HTR-8/SVneo (cell line): Measurements from ENCODE around the gene WNK4.
"Not testable (repeated sequence)": the region's sequence is repeated elsewhere in the genome, so short reads cannot be mapped to it uniquely, and the experiment has no call there.

Source experiments
- DNase-seq: peaks from one replicate; pipeline ENCODE4 v3.0.0; 2011; ENCODE audit warnings: low spot score, mixed read lengths; ENCODE audit not compliant: insufficient read length
- FAIRE-seq: peaks from 2 replicates; lab custom pipeline; 2011; peaks lifted over from hg19 to GRCh38; lab: Jason Lieb, UNC

WNK4 gene

DNA sequence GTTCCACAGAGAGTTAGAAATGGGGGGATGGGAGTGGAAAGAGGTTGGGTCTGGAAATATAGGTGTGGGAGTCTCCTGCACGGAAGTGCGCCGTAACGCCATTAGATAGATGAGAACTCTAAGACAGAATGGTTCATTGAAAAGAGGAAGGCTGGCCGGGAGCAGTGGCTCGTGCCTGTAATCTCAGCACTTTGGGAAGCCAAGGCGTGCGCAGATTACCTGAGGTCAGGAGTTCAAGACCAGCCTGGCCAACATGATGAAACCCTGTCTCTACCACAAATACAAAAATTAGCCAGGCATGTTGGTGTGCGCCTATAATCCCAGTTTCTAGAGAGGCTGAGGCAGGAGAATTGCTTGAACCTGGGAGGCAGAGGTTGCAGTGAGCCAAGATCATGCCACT lies 12.4 kb upstream of the WNK4 start:
- FAIRE-seq, DNase-seq: not testable (repeated sequence)

DNA sequence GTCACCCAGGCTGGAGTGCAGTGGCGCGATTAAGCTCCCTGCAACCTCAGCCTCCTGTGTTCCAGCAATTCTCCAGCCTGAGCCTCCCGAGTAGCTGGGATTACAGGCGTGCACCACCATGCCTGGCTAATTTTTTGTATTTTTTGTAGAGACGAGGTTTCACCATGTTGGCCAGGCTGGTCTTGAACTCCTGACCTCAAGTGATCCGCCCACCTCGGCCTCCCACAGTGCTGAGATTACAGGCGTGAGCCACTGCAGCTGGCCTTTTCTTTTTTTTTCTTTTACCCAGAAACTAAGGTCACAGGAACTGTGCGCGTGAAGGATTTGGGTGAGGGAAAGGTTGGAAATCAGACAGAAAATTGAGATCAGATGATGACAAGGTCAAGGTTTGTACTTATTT lies 10.4 kb upstream of the WNK4 start:
- not testable (repeated sequence) for FAIRE-seq, DNase-seq

DNA sequence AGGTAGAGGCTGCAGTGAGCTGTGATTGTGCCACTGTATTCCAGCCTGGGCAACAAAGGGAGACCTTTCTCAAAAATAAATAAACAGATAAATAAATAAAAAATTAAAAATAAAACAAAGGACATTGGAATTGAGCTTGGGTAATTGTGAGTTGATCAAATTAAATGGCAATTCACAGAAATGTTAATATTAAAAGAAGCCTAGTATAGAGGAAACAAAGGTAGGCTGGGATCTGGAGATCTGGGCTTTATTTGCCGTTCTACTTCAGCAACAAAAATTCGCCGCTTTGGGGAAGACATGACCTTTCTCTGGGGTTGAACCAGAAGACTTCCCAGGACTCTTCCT lies 7.5 kb upstream of the WNK4 start:
- DNase-seq (no peak), FAIRE-seq (no peak)

DNA sequence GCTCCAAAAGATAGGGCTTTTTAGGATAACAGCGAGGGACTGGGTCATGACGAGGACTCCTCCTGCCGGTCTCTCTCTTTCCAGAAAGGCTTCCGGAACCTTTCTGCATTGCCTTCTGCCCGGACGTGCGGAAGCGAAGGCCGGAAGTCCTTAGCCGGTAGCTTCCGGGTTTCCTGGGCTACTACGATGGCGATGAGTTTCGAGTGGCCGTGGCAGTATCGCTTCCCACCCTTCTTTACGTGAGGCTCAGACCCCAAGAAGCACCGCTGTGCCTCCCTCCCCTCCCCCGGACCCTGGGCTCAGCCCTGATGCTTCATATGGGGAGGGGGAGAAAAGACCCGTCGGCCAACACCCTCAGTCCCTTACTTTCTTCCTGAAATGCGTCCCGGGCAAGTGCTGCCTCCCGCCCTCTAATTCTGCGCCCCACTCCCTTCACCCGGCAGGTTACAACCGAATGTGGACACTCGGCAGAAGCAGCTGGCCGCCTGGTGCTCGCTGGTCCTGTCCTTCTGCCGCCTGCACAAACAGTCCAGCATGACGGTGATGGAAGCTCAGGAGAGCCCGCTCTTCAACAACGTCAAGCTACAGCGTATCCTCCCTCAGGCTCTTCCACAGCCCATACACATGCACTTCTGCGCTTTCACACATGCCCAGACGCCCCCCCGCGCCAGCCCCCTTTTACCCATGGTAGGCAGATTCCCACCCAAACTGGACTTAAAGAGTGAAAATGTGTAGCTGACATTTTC lies 6.9 kb upstream of the WNK4 start, which contains the start of gene VPS25:
Gene VPS25, plus strand, starts transcription at position 160 of the 746 bp plus-strand sequence. Its CDS starts 27 bp downstream, at position 187.
- FAIRE-seq (no peak), DNase-seq (peak; percentile 87)

DNA sequence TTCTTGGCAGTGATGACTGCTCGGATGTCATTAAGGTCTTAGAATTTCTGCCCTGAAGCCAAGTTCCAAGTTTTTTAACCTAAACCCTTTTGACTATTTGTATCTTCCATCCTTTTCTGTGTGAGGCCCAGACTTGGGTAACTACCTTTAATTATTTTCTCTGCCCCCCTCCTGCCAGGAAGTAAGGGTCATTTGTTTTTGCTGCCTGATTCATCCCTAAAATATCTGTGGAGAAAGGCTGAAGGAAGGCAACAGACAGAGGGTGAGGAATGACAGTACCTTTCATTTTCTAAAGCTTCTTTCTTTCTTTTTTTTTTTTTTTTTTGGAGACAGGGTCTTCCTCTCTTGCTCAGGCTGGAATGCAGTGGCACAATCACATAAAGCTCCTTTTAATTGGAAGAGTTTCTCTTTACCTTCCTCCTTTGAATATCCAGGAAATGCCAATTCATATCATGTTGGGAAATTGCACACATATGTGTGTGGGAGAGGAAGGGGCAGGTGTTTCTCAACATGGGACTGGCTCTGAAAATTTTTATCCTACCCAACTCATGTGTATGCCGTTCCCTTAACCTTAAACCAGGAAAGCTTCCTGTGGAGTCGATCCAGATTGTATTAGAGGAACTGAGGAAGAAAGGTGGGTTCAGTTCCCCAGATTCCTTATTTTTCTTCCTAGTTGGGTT lies 6.2 kb upstream of the WNK4 start:
- DNase-seq: no peak
- FAIRE-seq: no peak

DNA sequence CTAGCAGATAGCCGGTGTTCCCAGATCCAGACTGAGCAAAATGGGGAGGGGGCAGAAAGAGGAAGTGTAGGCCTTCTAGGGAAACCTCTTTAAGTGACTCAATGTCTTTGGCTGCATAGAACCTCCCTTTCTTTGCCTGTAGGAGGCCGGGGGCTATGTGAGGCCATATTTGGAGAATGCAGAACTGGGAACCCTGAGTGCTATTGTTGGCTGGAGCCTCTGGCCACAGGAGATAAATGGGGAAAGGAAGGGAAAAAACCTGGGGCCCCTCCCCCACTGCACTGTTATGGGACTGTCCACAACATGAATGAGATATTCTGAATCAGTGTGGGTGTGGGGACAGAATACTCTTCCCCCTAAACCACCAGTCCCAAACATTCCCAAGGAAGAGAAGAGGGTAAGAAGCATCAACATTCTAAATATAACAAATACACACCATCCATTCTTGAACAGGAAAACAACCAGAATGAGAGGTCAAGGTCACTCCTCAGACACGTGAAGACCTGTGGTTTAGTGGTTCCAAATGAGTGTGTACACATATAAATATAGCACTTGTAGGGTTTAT lies 4.8 kb upstream of the WNK4 start:
- DNase-seq (no peak), FAIRE-seq (no peak)

DNA sequence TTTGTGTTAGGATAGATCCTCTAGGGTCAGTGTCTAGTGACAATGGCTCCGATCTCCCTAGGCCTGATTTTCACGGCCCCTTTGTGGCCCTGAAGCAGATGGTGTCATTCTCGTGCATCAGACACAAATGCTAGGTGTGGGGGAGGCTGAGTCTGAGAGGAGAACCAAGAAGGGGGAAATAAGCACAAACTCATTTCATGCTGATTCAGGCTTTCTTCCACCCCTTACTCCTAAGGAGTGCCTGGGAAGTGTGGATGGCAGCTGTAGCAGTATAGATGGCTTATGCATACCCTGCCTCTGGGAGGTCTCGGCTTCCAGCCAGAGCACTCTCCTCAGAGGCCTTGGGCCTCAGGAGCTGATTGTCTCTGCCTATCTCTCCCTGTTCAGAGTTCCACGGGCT lies 1.8 kb upstream of the WNK4 start:
- FAIRE-seq (no peak), DNase-seq (no peak)

DNA sequence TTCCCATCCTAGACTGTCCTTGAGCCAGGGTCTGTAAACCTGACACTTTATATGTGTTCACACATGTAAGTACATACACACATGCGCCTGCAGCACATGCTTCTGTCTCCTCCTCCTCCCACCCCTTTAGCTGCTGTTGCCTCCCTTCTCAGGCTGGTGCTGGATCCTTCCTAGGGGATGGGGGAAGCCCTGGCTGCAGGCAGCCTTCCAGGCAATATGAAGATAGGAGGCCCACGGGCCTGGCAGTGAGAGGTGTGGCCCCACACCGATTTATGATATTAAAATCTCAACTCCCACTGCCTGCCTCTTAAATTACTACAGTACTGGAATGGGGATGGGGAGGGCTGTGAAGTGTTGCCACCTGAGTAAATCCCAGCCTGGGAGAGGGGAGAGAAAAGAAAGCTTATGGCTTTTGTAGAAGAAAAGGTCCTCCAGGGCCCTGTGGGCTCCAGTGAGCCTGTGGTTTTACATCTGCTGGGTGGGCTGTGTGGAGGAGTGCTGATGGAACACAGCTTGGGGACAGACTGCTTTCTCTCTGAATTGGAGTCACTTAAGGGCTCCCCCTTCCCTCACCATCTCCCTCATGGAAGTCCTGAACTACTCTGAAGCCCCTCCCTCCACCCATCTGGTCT lies 990 bp upstream of the WNK4 start:
- FAIRE-seq (peak; percentile 70), DNase-seq (peak; percentile 45)

DNA sequence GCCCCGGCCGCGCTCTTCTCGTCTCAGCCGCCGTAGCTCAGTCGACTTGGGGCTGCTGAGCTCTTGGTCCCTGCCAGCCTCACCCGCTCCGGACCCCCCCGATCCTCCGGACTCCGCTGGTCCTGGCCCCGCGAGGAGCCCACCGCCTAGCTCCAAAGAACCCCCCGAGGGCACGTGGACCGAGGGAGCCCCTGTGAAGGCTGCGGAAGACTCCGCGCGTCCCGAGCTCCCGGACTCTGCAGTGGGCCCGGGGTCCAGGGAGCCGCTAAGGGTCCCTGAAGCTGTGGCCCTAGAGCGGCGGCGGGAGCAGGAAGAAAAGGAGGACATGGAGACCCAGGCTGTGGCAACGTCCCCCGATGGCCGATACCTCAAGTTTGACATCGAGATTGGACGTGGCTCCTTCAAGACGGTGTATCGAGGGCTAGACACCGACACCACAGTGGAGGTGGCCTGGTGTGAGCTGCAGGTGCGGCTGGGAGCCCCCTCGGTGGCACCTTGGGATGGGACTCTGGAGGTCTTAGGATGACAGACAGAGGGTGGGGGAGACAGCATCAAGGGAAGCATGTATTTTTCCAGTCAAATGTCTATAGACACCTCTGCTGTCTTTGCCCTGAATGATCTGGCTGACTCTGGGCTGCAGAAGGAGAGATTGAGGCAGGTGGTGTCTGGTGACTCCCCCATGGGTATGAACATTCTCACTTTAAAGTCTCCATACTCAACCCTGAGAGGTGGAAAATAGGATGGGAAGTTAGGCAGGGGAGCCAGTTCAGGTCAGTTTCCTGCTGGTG lies 635 bp downstream of the WNK4 start:
- peak; percentile 28 for DNase-seq
- peak; percentile 86 for FAIRE-seq

DNA sequence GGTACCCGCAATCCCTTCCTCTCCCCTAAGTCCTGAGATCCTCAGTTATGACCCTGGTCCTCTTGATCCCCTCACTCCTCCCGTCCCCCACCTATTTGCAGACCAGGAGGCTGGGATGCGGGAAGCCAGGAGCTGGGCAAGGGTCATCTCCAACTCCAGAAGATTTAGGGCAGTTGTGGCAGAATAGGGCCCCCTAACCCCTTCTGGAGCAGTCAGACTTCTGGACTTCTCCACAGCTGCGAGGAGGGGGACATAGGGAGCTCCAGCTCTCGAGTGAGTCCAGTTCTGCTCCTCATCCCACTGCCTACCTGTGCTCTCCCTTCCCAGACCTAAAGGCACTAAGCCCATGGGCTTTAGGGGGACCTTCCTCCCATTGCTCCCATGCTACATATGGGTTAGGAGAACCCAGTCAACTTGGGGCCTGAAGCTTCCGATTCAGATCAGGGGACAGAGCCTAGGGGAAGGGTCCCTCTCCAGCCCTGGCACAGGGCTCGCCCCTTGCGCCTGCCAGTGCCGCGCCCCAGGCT lies 1.3 kb downstream of the WNK4 start:
- peak; percentile 80 for FAIRE-seq
- DNase-seq: no peak

DNA sequence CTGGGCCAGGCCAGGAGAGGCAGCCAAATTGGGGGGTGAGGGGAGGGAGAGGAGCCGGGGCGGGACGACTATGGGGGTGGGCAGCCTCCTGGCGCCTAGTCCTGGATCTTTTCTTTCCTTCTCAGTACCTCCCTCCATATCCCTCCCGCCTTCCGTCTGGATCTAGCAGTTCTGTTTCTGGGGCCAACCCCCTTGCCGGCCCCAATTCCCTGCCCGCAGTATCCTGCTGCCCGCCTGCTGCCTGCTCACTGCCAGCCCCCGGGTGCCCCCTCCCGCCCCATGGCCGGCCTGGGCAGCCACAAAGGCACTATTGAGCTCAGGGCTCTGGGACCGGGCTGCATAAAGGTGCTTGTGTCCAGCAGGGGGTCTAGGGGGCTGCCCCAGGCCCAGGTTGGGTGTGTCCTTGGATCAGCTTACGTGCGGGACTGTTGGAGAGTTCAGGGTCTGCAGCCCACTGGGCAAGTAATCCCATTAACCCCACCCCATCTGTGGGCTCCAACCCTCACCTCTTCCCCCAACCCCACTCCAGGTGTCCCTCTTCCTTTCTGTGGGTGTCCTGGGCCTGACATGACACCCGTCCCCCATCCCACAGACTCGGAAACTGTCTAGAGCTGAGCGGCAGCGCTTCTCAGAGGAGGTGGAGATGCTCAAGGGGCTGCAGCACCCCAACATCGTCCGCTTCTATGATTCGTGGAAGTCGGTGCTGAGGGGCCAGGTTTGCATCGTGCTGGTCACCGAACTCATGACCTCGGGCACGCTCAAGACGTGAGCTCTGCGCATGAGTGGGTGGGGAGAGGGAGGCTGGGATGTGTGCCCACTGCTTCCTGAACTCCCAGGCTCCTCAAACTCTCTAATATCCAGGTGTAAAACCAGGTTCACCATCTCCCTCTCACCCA lies 2.0 kb downstream of the WNK4 start:
- peak; percentile 77 for FAIRE-seq
- DNase-seq: peak; percentile 22

DNA sequence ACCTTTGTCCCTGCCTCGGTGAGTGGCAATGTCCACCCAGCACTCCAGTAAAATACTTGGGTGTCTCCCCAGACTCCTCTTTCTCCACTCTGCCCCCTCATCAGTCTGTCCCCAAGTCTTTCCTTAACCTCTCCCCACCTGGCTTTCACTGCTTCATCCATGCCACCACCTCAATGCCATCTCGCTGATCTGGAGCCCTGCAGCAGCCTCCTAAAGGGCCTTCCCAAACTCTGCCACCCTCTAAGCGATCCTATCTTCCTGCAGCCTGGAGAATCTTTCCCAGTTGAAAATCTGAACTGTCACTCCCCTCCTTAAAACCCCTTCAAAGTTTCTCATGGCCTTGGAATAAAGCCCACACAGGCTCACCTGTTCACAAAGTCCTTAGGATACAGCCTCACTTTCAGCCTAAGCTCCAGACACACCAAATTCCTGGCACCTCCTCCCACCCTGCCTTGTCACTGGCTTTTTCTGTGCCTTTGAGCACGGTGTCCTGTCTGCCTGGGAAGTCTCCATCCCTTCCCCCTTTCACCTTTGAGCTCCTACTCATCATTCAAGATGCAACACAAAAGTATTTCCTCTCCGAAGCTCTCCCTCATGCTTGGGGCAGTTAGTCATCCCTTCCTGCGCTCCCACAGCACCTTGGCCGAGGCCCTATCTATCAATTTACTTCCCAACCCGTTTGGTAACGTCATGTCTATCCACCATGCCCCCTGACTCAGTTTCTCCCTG lies 2.8 kb downstream of the WNK4 start:
- DNase-seq: peak; percentile 71
- FAIRE-seq: peak; percentile 92

DNA sequence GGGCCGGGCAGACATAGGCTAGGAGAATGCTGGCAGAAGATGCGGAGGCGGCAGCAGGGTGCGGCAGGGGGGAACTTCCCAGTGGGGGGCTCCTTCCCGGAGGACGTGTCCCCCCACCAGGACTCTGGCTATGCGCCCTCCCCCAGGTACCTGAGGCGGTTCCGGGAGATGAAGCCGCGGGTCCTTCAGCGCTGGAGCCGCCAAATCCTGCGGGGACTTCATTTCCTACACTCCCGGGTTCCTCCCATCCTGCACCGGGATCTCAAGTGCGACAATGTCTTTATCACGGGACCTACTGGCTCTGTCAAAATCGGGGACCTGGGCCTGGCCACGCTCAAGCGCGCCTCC lies 3.4 kb downstream of the WNK4 start:
- DNase-seq: no peak
- FAIRE-seq: no peak

DNA sequence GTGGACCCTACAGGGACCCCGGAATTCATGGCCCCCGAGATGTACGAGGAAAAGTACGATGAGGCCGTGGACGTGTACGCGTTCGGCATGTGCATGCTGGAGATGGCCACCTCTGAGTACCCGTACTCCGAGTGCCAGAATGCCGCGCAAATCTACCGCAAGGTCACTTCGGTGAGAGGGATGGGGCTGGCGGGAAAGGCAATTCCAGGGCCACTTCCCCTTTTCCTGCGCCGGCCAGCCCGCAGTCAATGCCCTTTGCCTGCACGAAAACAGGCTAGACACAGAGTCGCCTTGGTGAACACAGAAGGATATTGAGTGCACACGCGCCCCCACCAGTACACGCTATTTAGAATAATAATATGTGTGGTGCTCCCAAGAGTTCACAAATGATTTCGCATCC lies 4.0 kb downstream of the WNK4 start:
- no peak for DNase-seq
- FAIRE-seq: no peak

DNA sequence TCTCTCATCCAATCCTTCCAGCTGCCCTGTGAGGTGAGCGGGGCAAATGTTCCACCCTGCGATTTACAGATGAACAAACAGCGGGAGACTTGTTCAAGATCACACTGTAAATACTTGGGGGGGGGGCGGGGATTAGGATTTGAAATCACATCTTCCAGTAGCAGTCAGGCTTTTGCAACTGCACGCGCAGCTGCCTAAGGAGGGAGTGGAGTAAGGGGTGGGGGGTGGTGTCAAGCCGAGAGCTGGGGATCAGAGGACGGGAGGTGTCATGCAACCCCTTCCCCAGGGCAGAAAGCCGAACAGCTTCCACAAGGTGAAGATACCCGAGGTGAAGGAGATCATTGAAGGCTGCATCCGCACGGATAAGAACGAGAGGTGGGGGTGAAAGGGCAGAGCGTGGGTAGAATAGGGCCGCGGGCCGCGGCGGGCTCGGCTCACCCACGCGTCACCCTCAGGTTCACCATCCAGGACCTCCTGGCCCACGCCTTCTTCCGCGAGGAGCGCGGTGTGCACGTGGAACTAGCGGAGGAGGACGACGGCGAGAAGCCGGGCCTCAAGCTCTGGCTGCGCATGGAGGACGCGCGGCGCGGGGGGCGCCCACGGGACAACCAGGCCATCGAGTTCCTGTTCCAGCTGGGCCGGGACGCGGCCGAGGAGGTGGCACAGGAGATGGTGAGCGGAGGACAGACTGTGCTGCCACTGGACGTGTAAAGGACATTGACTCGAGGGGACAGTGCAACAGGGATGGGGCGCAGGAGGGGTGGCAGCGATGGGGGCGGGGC lies 4.6 kb downstream of the WNK4 start:
- FAIRE-seq: no peak
- DNase-seq: no peak

DNA sequence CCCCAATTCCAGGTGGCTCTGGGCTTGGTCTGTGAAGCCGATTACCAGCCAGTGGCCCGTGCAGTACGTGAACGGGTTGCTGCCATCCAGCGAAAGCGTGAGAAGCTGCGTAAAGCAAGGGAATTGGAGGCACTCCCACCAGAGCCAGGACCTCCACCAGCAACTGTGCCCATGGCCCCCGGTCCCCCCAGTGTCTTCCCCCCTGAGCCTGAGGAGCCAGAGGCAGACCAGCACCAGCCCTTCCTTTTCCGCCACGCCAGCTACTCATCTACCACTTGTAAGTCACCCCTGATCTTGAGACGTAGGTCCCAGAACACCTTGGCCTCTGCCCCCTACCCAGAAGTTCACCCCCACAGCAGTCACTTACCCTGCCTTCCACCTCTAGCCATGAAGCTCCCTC lies 6.9 kb downstream of the WNK4 start:
- DNase-seq: no peak
- no peak for FAIRE-seq

DNA sequence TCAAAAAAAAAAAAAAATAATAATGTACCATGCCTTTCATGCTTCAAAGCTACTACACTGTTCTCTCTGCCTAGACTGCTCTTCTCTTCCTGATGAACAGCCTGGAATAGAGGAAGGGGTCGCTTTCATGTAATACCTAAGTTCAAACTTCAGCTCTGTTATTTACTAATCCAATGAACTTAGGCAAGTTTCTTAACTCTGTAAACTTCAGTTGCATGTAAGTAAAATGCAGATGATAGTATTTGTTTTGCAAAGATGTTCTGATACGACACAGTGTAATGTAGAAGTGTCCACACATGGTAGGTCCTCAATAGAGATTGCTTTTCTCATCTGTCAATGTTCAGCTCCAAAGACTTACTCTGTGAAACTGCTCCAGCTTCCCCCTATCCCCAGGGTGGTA lies 11.5 kb downstream of the WNK4 start:
- FAIRE-seq (no peak), DNase-seq (no peak)

DNA sequence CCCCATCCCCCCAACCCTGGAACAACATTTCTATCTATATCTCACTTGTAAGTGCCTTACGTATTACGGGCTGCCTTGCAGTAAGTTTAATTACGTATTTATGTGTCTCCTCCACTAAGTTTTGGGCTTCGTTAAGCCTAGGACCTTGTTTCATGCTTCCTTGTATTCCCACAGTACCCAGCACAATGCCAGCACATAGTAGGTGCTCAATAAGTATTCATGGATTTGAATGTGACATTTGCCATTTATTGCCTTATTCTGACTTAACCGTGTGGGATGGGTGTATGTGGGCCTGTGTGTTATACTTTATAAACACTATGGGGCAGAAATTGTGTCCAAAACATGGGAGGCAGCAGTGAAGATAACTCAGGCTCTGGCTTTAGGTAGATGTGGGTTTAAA lies 12.1 kb downstream of the WNK4 start:
- no peak for FAIRE-seq

More for the DNA sequence above, 12.1 kb downstream of the WNK4 start:
- DNase-seq: no peak
